ENCODE measurements around the gene KIF4A. TPM values are rescaled to one million over a fixed set of nuclear protein-coding genes. Genes with fewer than 3 reads are reported as not detected.

KIF4A gene
- total RNA-seq, 2 experiments from 2014 or later = 29.9 to 40.7 TPM

- TF ChIP-seq CTCF (conservative IDR thresholded peaks at IDR 0.05; ENCODE audit: low read length) (peak; percentile 77), EZH2phosphoT487 (IDR thresholded peaks at IDR 0.05; ENCODE audit: borderline replicate concordance, low read depth, low read length) (no peak)
- ChIA-PET CTCF (ENCODE audit: unreplicated experiment) (no interaction called here), POLR2A (no interaction called here)
- peak overlapping the region; percentile 39; the same call in 1 of the 2 replicates for H3K4me2 ChIP-seq (ENCODE audit: low read length)
- H3K4me1 ChIP-seq (ENCODE audit: insufficient read depth, low read length, poor library complexity, severe bottlenecking) = peaks cover 8% of the 10 kb centered on the region
- intact Hi-C loops (cut with micrococcal nuclease; ENCODE audit: unreplicated experiment) = no loop called here
- H3K9me3 ChIP-seq (ENCODE audit: low read length) = no peaks in the 10 kb centered on the region
- BruUV-seq (replicated peaks) = no TSS peak
- DNase-seq (ENCODE audit: low spot score) = peak; percentile 22
- H3K36me3 ChIP-seq (ENCODE audit: insufficient read depth, low read length) = no peaks in the 10 kb centered on the region
- no peaks in the 10 kb centered on the region for H4K20me1 ChIP-seq (ENCODE audit: insufficient read depth, low read length)
- no peaks in the 10 kb centered on the region for H3K79me2 ChIP-seq (ENCODE audit: insufficient read depth, low read depth, low read length)
- H2AFZ ChIP-seq (ENCODE audit: low read length) = no peak overlapping the region
- H3K9me2 ChIP-seq (ENCODE audit: insufficient read depth, low read length) = no peaks in the 10 kb centered on the region
- no peak overlapping the region for H3K27ac ChIP-seq (ENCODE audit: low read depth, low read length, poor library complexity, severe bottlenecking)
- no peak overlapping the region for H3K4me3 ChIP-seq (ENCODE audit: low read depth, low read length, poor library complexity, severe bottlenecking)
Observed at GRCh38 chrX:70454441-70455365, 164.8 kb downstream of the KIF4A start.

GRCh38 chrX:70455366-70456202, 165.7 kb downstream of the KIF4A start:
- ChIA-PET CTCF (ENCODE audit: unreplicated experiment) (no interaction called here), POLR2A (no interaction called here)
- Histone ChIP-seq H2AFZ (ENCODE audit: low read length) (no peak overlapping the region), H3K9me3 (ENCODE audit: low read length) (no peaks in the 10 kb centered on the region), H4K20me1 (ENCODE audit: insufficient read depth, low read length) (no peaks in the 10 kb centered on the region), H3K9me2 (ENCODE audit: insufficient read depth, low read length) (no peaks in the 10 kb centered on the region), H3K27ac (ENCODE audit: low read depth, low read length, poor library complexity, severe bottlenecking) (no peak overlapping the region), H3K36me3 (ENCODE audit: insufficient read depth, low read length) (no peaks in the 10 kb centered on the region), H3K79me2 (ENCODE audit: insufficient read depth, low read depth, low read length) (no peaks in the 10 kb centered on the region), H3K4me2 (ENCODE audit: low read length) (peak overlapping the region; percentile 39; the same call in 1 of the 2 replicates), H3K4me1 (ENCODE audit: insufficient read depth, low read length, poor library complexity, severe bottlenecking) (peaks cover 8% of the 10 kb centered on the region), H3K4me3 (ENCODE audit: low read depth, low read length, poor library complexity, severe bottlenecking) (no peak overlapping the region)
- DNase-seq (ENCODE audit: low spot score) = no peak
- intact Hi-C loops (cut with micrococcal nuclease; ENCODE audit: unreplicated experiment) = no loop called here
- no TSS peak for BruUV-seq (replicated peaks)
- TF ChIP-seq CTCF (conservative IDR thresholded peaks at IDR 0.05; ENCODE audit: low read length) (no peak), EZH2phosphoT487 (IDR thresholded peaks at IDR 0.05; ENCODE audit: borderline replicate concordance, low read depth, low read length) (no peak)

Measured in OCI-LY7 (cell line).